SK-N-SH treated with all-trans-retinoic acid at 6 μM for 48 hours (cell line): ENCODE data around the gene RORB.

ENCODE experiments used
- ATAC-seq: fragments of 200-7000 bp; cut with Tn5 transposase; 3 replicates; pipeline ENCODE4 v1.9.1; 2020; ENCODE audit warnings: mild to moderate bottlenecking, moderate library complexity
- ARNTL ChIP-seq: fragments of 450-650 bp; formaldehyde crosslinking; IDR thresholded peaks from 2 replicates; pipeline ENCODE4 v1.5.0; 2020; ENCODE audit warnings: low read depth, mild to moderate bottlenecking, moderate library complexity, borderline replicate concordance
- BACH2 ChIP-seq: fragments of 250-450 bp; sonication (Bioruptor Pico); IDR thresholded peaks from 2 replicates; pipeline ENCODE4 v1.9.0; 2021; ENCODE audit warnings: mild to moderate bottlenecking, borderline replicate concordance
- CREB5 ChIP-seq: fragments of 250-450 bp; sonication (Bioruptor Pico); IDR thresholded peaks from 2 replicates; pipeline ENCODE4 v1.5.1; 2020; ENCODE audit warnings: low read depth, mild to moderate bottlenecking, moderate library complexity
- CSDC2 ChIP-seq: fragments of 250-450 bp; sonication (Bioruptor Pico); IDR thresholded peaks from 2 replicates; pipeline ENCODE4 v1.5.0; 2020; ENCODE audit warnings: mild to moderate bottlenecking, moderate library complexity
- CSRNP3 ChIP-seq: fragments of 250-450 bp; sonication (Bioruptor Pico); IDR thresholded peaks from 2 replicates; pipeline ENCODE4 v1.5.1; 2021; ENCODE audit warnings: mild to moderate bottlenecking, moderate library complexity
- ISL1 ChIP-seq: fragments of 250-450 bp; sonication (Bioruptor Pico); IDR thresholded peaks from 2 replicates; pipeline ENCODE4 v2.1.2; 2022; ENCODE audit warnings: mild to moderate bottlenecking, moderate library complexity
- PATZ1 ChIP-seq: fragments of 250-450 bp; sonication (Bioruptor Pico); IDR thresholded peaks from 2 replicates; pipeline ENCODE4 v1.8.0; 2020; ENCODE audit warnings: mild to moderate bottlenecking, moderate library complexity, borderline replicate concordance
- PPARA ChIP-seq: fragments of 250-450 bp; sonication (Bioruptor Pico); IDR thresholded peaks from 2 replicates; pipeline ENCODE4 v1.5.0; 2020; ENCODE audit warnings: mild to moderate bottlenecking, borderline replicate concordance
- RARB ChIP-seq: fragments of 250-450 bp; sonication (Bioruptor Pico); IDR thresholded peaks from 2 replicates; pipeline ENCODE4 v1.8.0; 2021; ENCODE audit warnings: mild to moderate bottlenecking, moderate library complexity
- SNAI2 ChIP-seq: fragments of 250-450 bp; sonication (Bioruptor Pico); IDR thresholded peaks from 2 replicates; pipeline ENCODE4 v1.5.0; 2020; ENCODE audit warnings: mild to moderate bottlenecking, moderate library complexity
- TOX ChIP-seq: fragments of 250-450 bp; sonication (Bioruptor Pico); IDR thresholded peaks from 2 replicates; pipeline ENCODE4 v1.8.0; 2021; ENCODE audit warnings: mild to moderate bottlenecking, moderate library complexity, borderline replicate concordance
- TSHZ2 ChIP-seq: fragments of 250-450 bp; sonication (Bioruptor Pico); IDR thresholded peaks from 2 replicates; pipeline ENCODE4 v1.5.0; 2020; ENCODE audit warnings: mild to moderate bottlenecking, moderate library complexity
- ZC3H10 ChIP-seq: fragments of 250-450 bp; sonication (Bioruptor Pico); IDR thresholded peaks from 2 replicates; pipeline ENCODE4 v1.5.1; 2021; ENCODE audit warnings: mild to moderate bottlenecking, moderate library complexity
- ZFP3 ChIP-seq: fragments of 250-450 bp; sonication (Bioruptor Pico); IDR thresholded peaks from 2 replicates; pipeline ENCODE4 v1.5.0; 2020; ENCODE audit warnings: mild to moderate bottlenecking, moderate library complexity
- ZNF565 ChIP-seq: fragments of 450-650 bp; formaldehyde crosslinking; conservative IDR thresholded peaks from 2 replicates; pipeline ENCODE4 v1.5.0; 2020; ENCODE audit warnings: low read depth, mild to moderate bottlenecking, moderate library complexity
- ZNF70 ChIP-seq: fragments of 450-650 bp; formaldehyde crosslinking; IDR thresholded peaks from 2 replicates; pipeline ENCODE4 v1.5.0; 2020; ENCODE audit warnings: mild to moderate bottlenecking, moderate library complexity
- ZNF8 ChIP-seq: fragments of 450-650 bp; formaldehyde crosslinking; IDR thresholded peaks from 2 replicates; pipeline ENCODE4 v1.5.0; 2020; ENCODE audit warnings: mild to moderate bottlenecking, moderate library complexity

The RORB gene

GRCh38 chr9:74494490-74494889, 2.6 kb upstream of the RORB start (continued):
- TF ChIP-seq CSRNP3 (CRISPR knock-in tag) (no peak), ZNF565 (CRISPR knock-in tag) (no peak), ARNTL (CRISPR knock-in tag) (no peak), ZFP3 (CRISPR knock-in tag) (no peak), TOX (CRISPR knock-in tag) (no peak), CREB5 (CRISPR knock-in tag) (no peak), ZC3H10 (no peak)
- TF ChIP-seq, all 23 proteins: peak for 0

- ATAC-seq, result no peak
- TF ChIP-seq PPARA, result no peak
- TF ChIP-seq ZNF565 (CRISPR knock-in tag), result no peak
These were observed 729 bp upstream of the RORB start for GRCh38 chr9:74496406-74496805.

- ATAC-seq, result peak; percentile 36
- TF ChIP-seq ZC3H10 (no peak), PPARA (no peak), TSHZ2 (no peak), ZNF565 (CRISPR knock-in tag) (no peak), CSDC2 (CRISPR knock-in tag) (no peak), ZNF70 (no peak), CSRNP3 (CRISPR knock-in tag) (no peak), ISL1 (CRISPR knock-in tag) (no peak)
These were observed 849 bp downstream of the RORB start for GRCh38 chr9:74497748-74498620.

- ATAC-seq, result peak; percentile 3; the same call in 2 of the 3 replicates
- no peak for TF ChIP-seq PATZ1 (CRISPR knock-in tag)
- no peak for TF ChIP-seq ARNTL (CRISPR knock-in tag)
- no peak for TF ChIP-seq SNAI2
- no peak for TF ChIP-seq CSRNP3 (CRISPR knock-in tag)
- TF ChIP-seq ZNF565 (CRISPR knock-in tag), result no peak
- TF ChIP-seq BACH2 (CRISPR knock-in tag), result no peak
- TF ChIP-seq CSDC2 (CRISPR knock-in tag), result no peak
- TF ChIP-seq ZNF8 (CRISPR knock-in tag), result no peak
- no peak for TF ChIP-seq RARB (CRISPR knock-in tag)
- TF ChIP-seq CREB5 (CRISPR knock-in tag), result no peak
- TF ChIP-seq ISL1 (CRISPR knock-in tag), result no peak
- no peak for TF ChIP-seq ZFP3 (CRISPR knock-in tag)
- TF ChIP-seq TSHZ2, result no peak
These were observed 1.5 kb downstream of the RORB start for GRCh38 chr9:74498621-74499095.
